B cell (primary cell): Measurements from ENCODE around the gene NANS. TPM values are rescaled to one million over a fixed set of nuclear protein-coding genes. Genes with fewer than 3 reads are reported as not detected.
"Not testable (repeated sequence)": the region's sequence is repeated elsewhere in the genome, so short reads cannot be mapped to it uniquely, and the experiment has no call there.

Experiments
- ATAC-seq: fragments of 200-7000 bp; cut with Tn5 transposase; one replicate; pipeline ENCODE4 v1.10.0; 2021; ENCODE audit warnings: low read depth, mild to moderate bottlenecking, moderate number of reproducible peaks, moderate library complexity
- CTCF ChIA-PET: fragments of 350-600 bp; sonication (Branson Sonifier 250); formaldehyde crosslinking; loops from one replicate; lab custom pipeline; 2021; ENCODE audit warnings: antibody characterized with exemption, inconsistent platforms; lab: Charles Lee
- POLR2A ChIA-PET: fragments of 350-600 bp; sonication (Branson Sonifier 250); formaldehyde crosslinking; loops from one replicate; lab custom pipeline; 2021; ENCODE audit warnings: antibody characterized with exemption; lab: Charles Lee
- DNase-seq: peaks from one replicate; pipeline ENCODE4 v3.0.0; 2013
- H2AFZ ChIP-seq: 2 replicates; pipeline ENCODE4 v1.6.1; 2012; ENCODE audit warnings: mild to moderate bottlenecking, low read depth, low read length; ENCODE audit not compliant: insufficient read depth, poor library complexity, severe bottlenecking
- H3K27ac ChIP-seq, 2 donors: 1 replicate in 1 of 2; 2 replicates in 1 of 2; pipeline ENCODE4 v1.5.1; 2012 to 2013; ENCODE audit warnings: low read length in 2 of 2, mild to moderate bottlenecking in 2 of 2, moderate library complexity in 1 of 2
- H3K27me3 ChIP-seq, 4 experiments: fragments of 200-600 bp in 1 of 4; sonication (generic) in 1 of 4; replicated peaks in 1 of 4; 1 replicate in 2 of 4; 2 replicates in 2 of 4; pipeline versions ENCODE4 v1.6.1 to v1.7.0; 2013 to 2016; ENCODE audit warnings: low read length in 3 of 4, mild to moderate bottlenecking in 2 of 4, mixed read lengths in 1 of 4, moderate library complexity in 1 of 4; ENCODE audit not compliant: insufficient read depth in 4 of 4, control insufficient read depth in 3 of 4; ENCODE audit errors: control extremely low read depth in 1 of 4
- H3K36me3 ChIP-seq, 2 experiments: replicated peaks in 1 of 2; 1 replicate in 1 of 2; 2 replicates in 1 of 2; pipeline versions ENCODE4 v1.6.1 to v1.7.1; 2013; ENCODE audit warnings: low read length in 1 of 2; ENCODE audit not compliant: insufficient read depth in 2 of 2, control insufficient read depth in 1 of 2; ENCODE audit errors: control extremely low read depth in 1 of 2, extremely low read depth in 1 of 2
- H3K4me1 ChIP-seq, 2 donors: fragments of 200-600 bp in 1 of 2; sonication (generic) in 1 of 2; 1 replicate in 1 of 2; 2 replicates in 1 of 2; pipeline versions ENCODE4 v1.5.1 to v1.6.1; 2013 to 2017; ENCODE audit warnings: low read length in 2 of 2; ENCODE audit not compliant: control insufficient read depth in 2 of 2, insufficient read depth in 2 of 2
- H3K4me2 ChIP-seq: replicated peaks from 2 replicates; pipeline ENCODE3; 2012; ENCODE audit warnings: mild to moderate bottlenecking, low read depth, low read length; ENCODE audit not compliant: poor library complexity, severe bottlenecking
- H3K4me3 ChIP-seq, 5 experiments: fragments of 200-600 bp in 1 of 5; sonication (generic) in 1 of 5; 1 replicate in 3 of 5; 2 replicates in 2 of 5; pipeline versions ENCODE4 v1.5.1 to v1.7.0; 2011 to 2016; ENCODE audit warnings: low read length in 4 of 5, mild to moderate bottlenecking in 4 of 5, low read depth in 2 of 5, control low read depth in 1 of 5, moderate library complexity in 1 of 5; ENCODE audit not compliant: insufficient read depth in 1 of 5; ENCODE audit errors: control extremely low read depth in 1 of 5, extremely low read depth in 1 of 5
- H3K79me2 ChIP-seq: fragments of 200-600 bp; sonication (generic); one replicate; pipeline ENCODE4 v1.6.0; 2016; ENCODE audit warnings: low read length; ENCODE audit not compliant: control insufficient read depth, insufficient read depth
- H3K9ac ChIP-seq: fragments of 200-600 bp; sonication (generic); 2 replicates; pipeline ENCODE4 v1.6.1; 2017; ENCODE audit warnings: mild to moderate bottlenecking, low read length, moderate library complexity
- H3K9me3 ChIP-seq, 3 donors: one replicate each; pipeline versions ENCODE4 v1.6.1 to v1.7.1; 2013; ENCODE audit warnings: low read length in 2 of 3; ENCODE audit not compliant: control insufficient read depth in 2 of 3, insufficient read depth in 1 of 3; ENCODE audit errors: control extremely low read depth in 1 of 3
- H4K20me1 ChIP-seq: 2 replicates; pipeline ENCODE4 v1.6.0; 2012; ENCODE audit warnings: mild to moderate bottlenecking, low read length; ENCODE audit not compliant: insufficient read depth, control insufficient read depth, poor library complexity, severe bottlenecking
- H3K27ac Mint-ChIP-seq: one replicate; pipeline ENCODE4 v1.8.0; 2021; ENCODE audit warnings: mixed read lengths
- H3K27me3 Mint-ChIP-seq: one replicate; pipeline ENCODE4 v1.8.0; 2021; ENCODE audit warnings: mixed read lengths
- H3K4me1 Mint-ChIP-seq: one replicate; pipeline ENCODE4 v1.8.0; 2021; ENCODE audit warnings: mixed read lengths
- H3K4me3 Mint-ChIP-seq: one replicate; pipeline ENCODE4 v1.8.0; 2021; ENCODE audit warnings: mixed read lengths
- H3K9me3 Mint-ChIP-seq: one replicate; pipeline ENCODE4 v1.8.0; 2022; ENCODE audit warnings: mixed read lengths; ENCODE audit not compliant: insufficient read depth
- CTCF ChIP-seq: fragments of 200-600 bp; IDR thresholded peaks from one replicate; pipeline ENCODE4 v1.8.0; 2022; ENCODE audit warnings: antibody characterized with exemption, mild to moderate bottlenecking
- EZH2 ChIP-seq: IDR thresholded peaks from 2 replicates; pipeline ENCODE4 v1.6.1; 2012; ENCODE audit warnings: borderline replicate concordance, low read depth, mild to moderate bottlenecking, moderate library complexity, low read length; ENCODE audit not compliant: insufficient read depth, poor library complexity, severe bottlenecking
- WGBS: methylation state at CpG from one replicate; pipeline ENCODE4 v1.1.5; 2013; ENCODE audit warnings: missing lambda C conversion rate; ENCODE audit not compliant: insufficient coverage; 5-methylcytosine and 5-hydroxymethylcytosine counted together
- intact Hi-C: fragments of 100-400 bp; cut with micrococcal nuclease; formaldehyde crosslinking; loops from one replicate; pipeline ENCODE4 v1.10.0; 2022
- polyA plus RNA-seq: library from polyadenylated mRNA; depleted of rRNA; stranded (reverse); fragments of >200 nt; gene quantifications from 2 replicates; pipeline ENCODE4 v1.2.3, GENCODE V29; 2012
- total RNA-seq, 2 donors: library from RNA; stranded (reverse); fragments of 120-200 nt in 1 of 2; gene quantifications; 1 replicate in 1 of 2; 2 replicates in 1 of 2; pipeline versions ENCODE4 v1.2.3 to v1.2.4, GENCODE V29; 2013 to 2022

The NANS gene
- total and polyA plus RNA-seq, 2 donors (not counting 1 experiment from before 2014, with no cell fraction given): 14.2 to 14.9 TPM

- Histone ChIP-seq H2AFZ (no peak overlapping the region), H3K27me3 (no peaks in the 10 kb centered on the region), H3K9me3 (no peaks in the 10 kb centered on the region), H3K36me3 (peaks cover 0 to 3% of the 10 kb centered on the region in 2 experiments), H3K9ac (no peak overlapping the region), H3K4me1 (peaks cover 3 to 13% of the 10 kb centered on the region in 2 donors), H3K79me2 (peaks cover 7% of the 10 kb centered on the region), H3K4me2 (no peak overlapping the region), H3K27ac (peak overlapping the region in 1 of 2 donors; percentile 18), H4K20me1 (peaks cover 5% of the 10 kb centered on the region), H3K4me3 (no peak overlapping the region)
- ChIA-PET CTCF (interaction anchor here (0.6 to 5.4 kb wide), 14 partner anchors 26 to 448 kb away, joined by 3 to 46 read pairs (median 5); partner anchors contain the start of genes TBC1D2 and TRIM14), POLR2A (no interaction called here)
- DNase-seq (no peak), ATAC-seq (no peak)
- 58% methylated on average over 5 of the region's 6 CpGs for WGBS
- intact Hi-C loops: loop anchor here (2.0 kb wide), 1 partner anchor 43 kb away; the partner anchor contains the start of gene TRIM14
- TF ChIP-seq EZH2 (no peak), CTCF (no peak)
- no peaks in the 10 kb centered on the region for H3K27me3 Mint-ChIP-seq
- H3K4me1 Mint-ChIP-seq: peaks cover 11% of the 10 kb centered on the region
- no peaks in the 10 kb centered on the region for H3K9me3 Mint-ChIP-seq
- H3K27ac Mint-ChIP-seq: no peak overlapping the region
- no peak overlapping the region for H3K4me3 Mint-ChIP-seq
Observed at GRCh38 chr9:98075332-98075805, 18.8 kb downstream of the NANS start.

GRCh38 chr9:98076514-98076890, 20.0 kb downstream of the NANS start:
- ChIA-PET CTCF (interaction anchor here (0.9 to 5.4 kb wide), 8 partner anchors 23 to 189 kb away, joined by 3 to 46 read pairs (median 4); partner anchors contain the start of gene TBC1D2), POLR2A (interaction anchor here (0.7 kb wide), 1 partner anchor 31 kb away, joined by 4 read pairs; no protein-coding TSS in a partner anchor)
- peaks cover 3 to 13% of the 10 kb centered on the region in 2 donors for H3K4me1 ChIP-seq
- H3K9me3 ChIP-seq, H3K9ac ChIP-seq, H4K20me1 ChIP-seq, ATAC-seq, H3K27me3 Mint-ChIP-seq, DNase-seq, H3K27ac ChIP-seq, H3K27me3 ChIP-seq, intact Hi-C loops, H2AFZ ChIP-seq, H3K4me3 Mint-ChIP-seq, H3K4me2 ChIP-seq, H3K79me2 ChIP-seq, H3K27ac Mint-ChIP-seq, H3K9me3 Mint-ChIP-seq, H3K4me3 ChIP-seq, H3K36me3 ChIP-seq: not testable (repeated sequence)
- 91% methylated on average over 6 of the region's 8 CpGs for WGBS
- H3K4me1 Mint-ChIP-seq: peaks cover 11% of the 10 kb centered on the region
